ENCODE results near the gene ST8SIA5. TPM values are rescaled to one million over a fixed set of nuclear protein-coding genes. Genes with fewer than 3 reads are reported as not detected.
"Not testable (repeated sequence)": the region's sequence is repeated elsewhere in the genome, so short reads cannot be mapped to it uniquely, and the experiment has no call there.

Gene ST8SIA5, protein sequence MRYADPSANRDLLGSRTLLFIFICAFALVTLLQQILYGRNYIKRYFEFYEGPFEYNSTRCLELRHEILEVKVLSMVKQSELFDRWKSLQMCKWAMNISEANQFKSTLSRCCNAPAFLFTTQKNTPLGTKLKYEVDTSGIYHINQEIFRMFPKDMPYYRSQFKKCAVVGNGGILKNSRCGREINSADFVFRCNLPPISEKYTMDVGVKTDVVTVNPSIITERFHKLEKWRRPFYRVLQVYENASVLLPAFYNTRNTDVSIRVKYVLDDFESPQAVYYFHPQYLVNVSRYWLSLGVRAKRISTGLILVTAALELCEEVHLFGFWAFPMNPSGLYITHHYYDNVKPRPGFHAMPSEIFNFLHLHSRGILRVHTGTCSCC
- total RNA-seq (under 0.01 TPM in 2 replicates), polyA plus RNA-seq (0.01 and 0.20 TPM in 2 replicates), polyA minus RNA-seq (ENCODE audit: low replicate concordance) (0.26 TPM in 1 of 2 replicates, not detected in the other)
- 0.06 and 0.50 TPM in 2 replicates for polyA plus RNA-seq (2012)

DNA sequence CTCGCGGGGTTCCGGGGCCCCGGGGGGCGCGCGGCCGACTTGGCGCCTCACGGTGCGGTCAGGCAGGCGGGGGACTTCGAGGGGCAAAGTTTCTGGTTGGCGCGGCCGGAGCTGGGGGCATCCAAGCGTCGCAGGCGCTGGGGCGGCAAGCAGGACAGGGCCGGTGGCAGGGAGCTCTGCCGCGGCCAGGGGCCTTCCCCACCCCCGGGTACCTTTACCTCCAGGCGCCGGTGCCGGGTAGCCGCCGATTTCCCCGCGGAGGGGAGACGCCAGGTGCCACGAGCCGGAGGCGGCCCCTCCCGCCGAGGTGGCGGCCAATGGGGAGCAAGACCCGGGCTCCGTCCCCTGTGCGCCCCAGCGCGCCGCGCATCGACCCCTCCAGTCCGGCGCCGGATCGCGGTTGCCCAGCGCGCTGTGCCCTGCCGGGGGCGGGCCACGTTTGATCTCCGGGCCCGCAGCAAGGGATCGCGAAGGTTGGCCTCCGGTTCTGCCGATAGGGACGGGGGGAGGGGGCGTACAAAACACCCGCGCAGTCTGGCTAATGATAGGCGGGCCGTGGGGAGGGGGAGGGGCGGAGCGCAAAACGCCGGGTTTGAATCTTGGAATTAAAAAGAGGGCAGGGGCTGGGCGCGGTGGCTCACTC, at the start of gene ST8SIA5:
Gene ST8SIA5, minus strand, starts transcription at position 495 of the 643 bp plus-strand sequence. CDS start 545 bp downstream, outside the sequence.
- no peaks in the 10 kb centered on the region for H4K20me1 ChIP-seq (ENCODE audit: control insufficient read depth, extremely low read depth, insufficient read depth, low read length)
- DNase-seq (ENCODE audit: low read depth in 2 of 2): no peak
- no peak within 1 kb of the TSS for H2AFZ ChIP-seq (ENCODE audit: low read length)
- no peaks in the 10 kb centered on the region for H3K4me1 ChIP-seq (ENCODE audit: control insufficient read depth, extremely low read depth, insufficient read depth, low read length)
- H3K9me3 ChIP-seq (ENCODE audit: control insufficient read depth, insufficient read depth, low read depth, low read length): no peaks in the 10 kb centered on the region
- H3K27ac ChIP-seq (ENCODE audit: insufficient read depth, low read length): no peak within 1 kb of the TSS
- no peak within 1 kb of the TSS for H3K9ac ChIP-seq (ENCODE audit: insufficient read depth, low read length)
- H3K27me3 ChIP-seq (ENCODE audit: control insufficient read depth, insufficient read depth, low read length): peaks cover 54% of the 10 kb centered on the region
- no peaks in the 10 kb centered on the region for H3K79me2 ChIP-seq (ENCODE audit: control insufficient read depth, insufficient read depth, low read length)
- peak within 1 kb of the TSS in 3 of 4 experiments; percentile 22 to 44 (median 23) for H3K4me3 ChIP-seq (replicated peaks in 1 of 4; ENCODE audit: control extremely low read depth in 1 of 4, insufficient read depth in 1 of 4, low read depth in 3 of 4, low read length in 4 of 4)
- peak within 1 kb of the TSS; percentile 35 for H3K4me2 ChIP-seq (ENCODE audit: extremely low read depth, insufficient read depth, low read length)
- TF ChIP-seq EZH2 (IDR thresholded peaks at IDR 0.05; ENCODE audit: low read length, missing control alignments): peak; percentile 33
- TF ChIP-seq, protein P1, sequence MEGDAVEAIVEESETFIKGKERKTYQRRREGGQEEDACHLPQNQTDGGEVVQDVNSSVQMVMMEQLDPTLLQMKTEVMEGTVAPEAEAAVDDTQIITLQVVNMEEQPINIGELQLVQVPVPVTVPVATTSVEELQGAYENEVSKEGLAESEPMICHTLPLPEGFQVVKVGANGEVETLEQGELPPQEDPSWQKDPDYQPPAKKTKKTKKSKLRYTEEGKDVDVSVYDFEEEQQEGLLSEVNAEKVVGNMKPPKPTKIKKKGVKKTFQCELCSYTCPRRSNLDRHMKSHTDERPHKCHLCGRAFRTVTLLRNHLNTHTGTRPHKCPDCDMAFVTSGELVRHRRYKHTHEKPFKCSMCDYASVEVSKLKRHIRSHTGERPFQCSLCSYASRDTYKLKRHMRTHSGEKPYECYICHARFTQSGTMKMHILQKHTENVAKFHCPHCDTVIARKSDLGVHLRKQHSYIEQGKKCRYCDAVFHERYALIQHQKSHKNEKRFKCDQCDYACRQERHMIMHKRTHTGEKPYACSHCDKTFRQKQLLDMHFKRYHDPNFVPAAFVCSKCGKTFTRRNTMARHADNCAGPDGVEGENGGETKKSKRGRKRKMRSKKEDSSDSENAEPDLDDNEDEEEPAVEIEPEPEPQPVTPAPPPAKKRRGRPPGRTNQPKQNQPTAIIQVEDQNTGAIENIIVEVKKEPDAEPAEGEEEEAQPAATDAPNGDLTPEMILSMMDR (conservative IDR thresholded peaks at IDR 0.05 in 1 of 2, IDR thresholded peaks at IDR 0.05 in 1 of 2; ENCODE audit: low read depth in 1 of 2, low read length in 2 of 2): no peak
- no peaks in the 10 kb centered on the region for H3K36me3 ChIP-seq (ENCODE audit: control insufficient read depth, insufficient read depth, low read length)

DNA sequence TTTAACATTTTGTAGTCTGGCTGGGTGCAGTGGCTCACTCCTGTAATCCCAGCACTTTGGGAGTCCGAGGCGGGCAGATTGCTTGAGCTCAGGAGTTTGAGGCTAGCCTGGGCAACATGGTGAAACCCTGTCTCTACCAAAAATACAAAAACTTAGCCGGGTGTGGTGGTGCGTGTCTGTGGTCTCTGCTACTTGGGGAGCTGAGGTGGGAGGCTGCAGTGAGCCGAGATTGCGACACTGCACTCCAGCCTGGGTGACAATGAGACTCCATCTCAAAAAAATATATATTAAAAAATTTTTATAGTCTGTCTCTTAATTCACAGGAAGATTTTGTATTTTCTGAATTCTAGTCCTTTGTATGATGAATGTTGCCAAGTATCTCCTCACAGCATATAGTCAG, 39.1 kb upstream of the ST8SIA5 start:
- H3K4me2 ChIP-seq (ENCODE audit: extremely low read depth, insufficient read depth, low read length); H3K9ac ChIP-seq (ENCODE audit: insufficient read depth, low read length); H3K79me2 ChIP-seq (ENCODE audit: control insufficient read depth, insufficient read depth, low read length); DNase-seq (ENCODE audit: low read depth in 2 of 2); H4K20me1 ChIP-seq (ENCODE audit: control insufficient read depth, extremely low read depth, insufficient read depth, low read length); H3K27ac ChIP-seq (ENCODE audit: insufficient read depth, low read length); H3K9me3 ChIP-seq (ENCODE audit: control insufficient read depth, insufficient read depth, low read depth, low read length); H3K4me3 ChIP-seq (replicated peaks in 1 of 4; ENCODE audit: control extremely low read depth in 1 of 4, insufficient read depth in 1 of 4, low read depth in 3 of 4, low read length in 4 of 4); H3K4me1 ChIP-seq (ENCODE audit: control insufficient read depth, extremely low read depth, insufficient read depth, low read length); H3K36me3 ChIP-seq (ENCODE audit: control insufficient read depth, insufficient read depth, low read length); H3K27me3 ChIP-seq (ENCODE audit: control insufficient read depth, insufficient read depth, low read length); H2AFZ ChIP-seq (ENCODE audit: low read length): not testable (repeated sequence)

DNA sequence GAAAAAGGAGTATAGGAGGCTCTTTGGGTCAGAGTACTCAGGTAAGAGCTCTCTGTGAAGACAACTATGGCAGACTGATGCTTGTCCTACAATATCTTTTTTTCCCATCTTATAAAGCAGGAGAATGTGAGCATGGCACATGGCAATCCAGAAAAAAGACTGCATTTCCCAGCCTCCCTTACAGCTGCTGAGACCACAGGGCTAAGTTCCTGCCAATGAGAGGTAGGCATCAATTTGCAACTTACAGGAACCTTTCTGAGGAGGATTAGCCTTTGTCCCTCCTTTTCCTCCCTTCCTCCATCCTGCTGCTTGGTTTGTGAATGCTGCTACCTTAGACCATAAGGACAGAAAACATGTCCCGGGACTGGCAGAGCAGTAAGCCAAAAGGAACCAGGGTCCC, 37.8 kb upstream of the ST8SIA5 start:
- H3K36me3 ChIP-seq (ENCODE audit: control insufficient read depth, insufficient read depth, low read length): no peaks in the 10 kb centered on the region
- H3K27ac ChIP-seq (ENCODE audit: insufficient read depth, low read length): no peak overlapping the region
- no peaks in the 10 kb centered on the region for H3K27me3 ChIP-seq (ENCODE audit: control insufficient read depth, insufficient read depth, low read length)
- no peaks in the 10 kb centered on the region for H3K79me2 ChIP-seq (ENCODE audit: control insufficient read depth, insufficient read depth, low read length)
- no peak overlapping the region for H3K9ac ChIP-seq (ENCODE audit: insufficient read depth, low read length)
- H2AFZ ChIP-seq (ENCODE audit: low read length): no peak overlapping the region
- H3K9me3 ChIP-seq (ENCODE audit: control insufficient read depth, insufficient read depth, low read depth, low read length): no peaks in the 10 kb centered on the region
- H4K20me1 ChIP-seq (ENCODE audit: control insufficient read depth, extremely low read depth, insufficient read depth, low read length): no peaks in the 10 kb centered on the region
- no peak for DNase-seq (ENCODE audit: low read depth in 2 of 2)
- TF ChIP-seq, protein P1 (conservative IDR thresholded peaks at IDR 0.05 in 1 of 2, IDR thresholded peaks at IDR 0.05 in 1 of 2; ENCODE audit: low read depth in 1 of 2, low read length in 2 of 2): no peak
- TF ChIP-seq EZH2 (IDR thresholded peaks at IDR 0.05; ENCODE audit: low read length, missing control alignments): no peak
- no peak overlapping the region for H3K4me3 ChIP-seq (replicated peaks in 1 of 4; ENCODE audit: control extremely low read depth in 1 of 4, insufficient read depth in 1 of 4, low read depth in 3 of 4, low read length in 4 of 4)
- no peaks in the 10 kb centered on the region for H3K4me1 ChIP-seq (ENCODE audit: control insufficient read depth, extremely low read depth, insufficient read depth, low read length)
- no peak overlapping the region for H3K4me2 ChIP-seq (ENCODE audit: extremely low read depth, insufficient read depth, low read length)

Measured in fibroblast of lung (primary cell).